H9 (cell line): Measurements from ENCODE around the gene DPM2. TPM values are rescaled to one million over a fixed set of nuclear protein-coding genes. Genes with fewer than 3 reads are reported as not detected.

Experiments
- DNase-seq: peaks from one replicate; pipeline ENCODE4 v3.0.0-alpha.2; 2017
- H2AFZ ChIP-seq: one replicate; pipeline ENCODE4 v1.6.1; 2013; ENCODE audit warnings: mild to moderate bottlenecking, low read length, control low read depth, moderate library complexity
- H2AK5ac ChIP-seq: 2 replicates; pipeline ENCODE4 v1.6.1; 2013; ENCODE audit warnings: low read length, control low read depth, mixed read lengths; ENCODE audit not compliant: insufficient read length
- H2BK120ac ChIP-seq: one replicate; pipeline ENCODE4 v1.6.1; 2013; ENCODE audit warnings: low read depth, mild to moderate bottlenecking, low read length, control low read depth, inconsistent platforms; ENCODE audit not compliant: poor library complexity, severe bottlenecking
- H2BK12ac ChIP-seq: 2 replicates; pipeline ENCODE4 v1.6.1; 2013; ENCODE audit warnings: low read length, control low read depth, mixed read lengths, low read depth; ENCODE audit not compliant: insufficient read length
- H2BK15ac ChIP-seq: 2 replicates; pipeline ENCODE4 v1.6.1; 2013; ENCODE audit warnings: low read depth, low read length, control low read depth
- H2BK20ac ChIP-seq: one replicate; pipeline ENCODE4 v1.6.1; 2013; ENCODE audit warnings: low read depth, mild to moderate bottlenecking, low read length, control low read depth, inconsistent platforms; ENCODE audit not compliant: poor library complexity, severe bottlenecking
- H2BK5ac ChIP-seq: 2 replicates; pipeline ENCODE4 v1.6.1; 2013; ENCODE audit warnings: low read length, control low read depth, mixed read lengths; ENCODE audit not compliant: insufficient read length
- H3K14ac ChIP-seq: 2 replicates; pipeline ENCODE4 v1.6.1; 2013; ENCODE audit warnings: low read length, control low read depth; ENCODE audit not compliant: insufficient read depth
- H3K18ac ChIP-seq: 2 replicates; pipeline ENCODE4 v1.6.1; 2013; ENCODE audit warnings: low read depth, mild to moderate bottlenecking, mixed read lengths, low read length, control low read depth; ENCODE audit not compliant: insufficient read length
- H3K23ac ChIP-seq: 2 replicates; pipeline ENCODE4 v1.6.1; 2013; ENCODE audit warnings: low read length, control low read depth, mixed read lengths, low read depth; ENCODE audit not compliant: insufficient read length
- H3K23me2 ChIP-seq: 2 replicates; pipeline ENCODE4 v1.6.1; 2013; ENCODE audit warnings: low read depth, mild to moderate bottlenecking, mixed read lengths, low read length, control low read depth; ENCODE audit not compliant: insufficient read length, poor library complexity, severe bottlenecking
- H3K27ac ChIP-seq: 2 replicates; pipeline ENCODE4 v1.5.1; 2013; ENCODE audit warnings: low read length, control low read depth, mixed read lengths, low read depth; ENCODE audit not compliant: insufficient read length
- H3K27me3 ChIP-seq: 2 replicates; pipeline ENCODE4 v1.6.1; 2013; ENCODE audit warnings: low read length, control low read depth, inconsistent platforms; ENCODE audit not compliant: insufficient read depth
- H3K4ac ChIP-seq: 2 replicates; pipeline ENCODE4 v1.6.1; 2013; ENCODE audit warnings: low read depth, mild to moderate bottlenecking, control low read depth, inconsistent platforms, low read length, moderate library complexity
- H3K4me1 ChIP-seq: 2 replicates; pipeline ENCODE4 v1.6.1; 2013; ENCODE audit warnings: low read length, control low read depth, inconsistent platforms; ENCODE audit not compliant: insufficient read depth
- H3K4me2 ChIP-seq: 2 replicates; pipeline ENCODE4 v1.6.1; 2013; ENCODE audit warnings: low read length, control low read depth, mixed read lengths; ENCODE audit not compliant: insufficient read length, insufficient read depth
- H3K56ac ChIP-seq: 2 replicates; pipeline ENCODE4 v1.6.1; 2013; ENCODE audit warnings: low read depth, mild to moderate bottlenecking, mixed read lengths, low read length, control low read depth; ENCODE audit not compliant: insufficient read length
- H3K79me1 ChIP-seq: 2 replicates; pipeline ENCODE4 v1.6.1; 2013; ENCODE audit warnings: low read depth, mild to moderate bottlenecking, moderate library complexity, low read length, control low read depth, inconsistent platforms; ENCODE audit not compliant: insufficient read depth, poor library complexity, severe bottlenecking
- H3K79me2 ChIP-seq: 2 replicates; pipeline ENCODE4 v1.6.1; 2013; ENCODE audit warnings: low read length, control low read depth, inconsistent platforms; ENCODE audit not compliant: insufficient read depth
- H3K9ac ChIP-seq: 2 replicates; pipeline ENCODE4 v1.6.1; 2013; ENCODE audit warnings: low read length, control low read depth, mixed read lengths; ENCODE audit not compliant: insufficient read length; ENCODE audit errors: extremely low read depth
- H3K9me3 ChIP-seq: one replicate; pipeline ENCODE4 v1.6.1; 2013; ENCODE audit warnings: low read depth, low read length, inconsistent platforms; ENCODE audit not compliant: control insufficient read depth
- H3T11ph ChIP-seq: one replicate; pipeline ENCODE4 v1.6.1; 2013; ENCODE audit warnings: mild to moderate bottlenecking, low read length, control low read depth, inconsistent platforms
- H4K20me1 ChIP-seq: one replicate; pipeline ENCODE4 v1.6.1; 2013; ENCODE audit not compliant: control insufficient read depth, insufficient read length, insufficient read depth
- H4K5ac ChIP-seq: 2 replicates; pipeline ENCODE4 v1.6.1; 2013; ENCODE audit warnings: low read depth, mild to moderate bottlenecking, mixed read lengths, low read length, control low read depth; ENCODE audit not compliant: insufficient read length
- H4K8ac ChIP-seq: replicated peaks from 2 replicates; pipeline ENCODE4 v1.6.1; 2013; ENCODE audit warnings: low read length, control low read depth, mixed read lengths, low read depth; ENCODE audit not compliant: insufficient read length
- H4K91ac ChIP-seq: 2 replicates; pipeline ENCODE4 v1.6.1; 2013; ENCODE audit warnings: low read depth, mild to moderate bottlenecking, moderate library complexity, mixed read lengths, low read length, control low read depth; ENCODE audit not compliant: insufficient read length
- H3K27ac Mint-ChIP-seq, 3 experiments: 2 replicates in 2 of 3; 3 replicates in 1 of 3; pipeline ENCODE4 v1.8.0; 2020 to 2021; ENCODE audit warnings: mixed read lengths in 3 of 3, mild to moderate bottlenecking in 1 of 3, moderate library complexity in 1 of 3
- H3K27me3 Mint-ChIP-seq: 2 replicates; pipeline ENCODE4 v1.8.0; 2021; ENCODE audit warnings: low read depth, mild to moderate bottlenecking, moderate library complexity, mixed read lengths
- H3K36me3 Mint-ChIP-seq, 3 experiments: 2 replicates in 2 of 3; 3 replicates in 1 of 3; pipeline ENCODE4 v1.8.0; 2020 to 2021; ENCODE audit warnings: low read depth in 3 of 3, mixed read lengths in 3 of 3; ENCODE audit not compliant: insufficient read depth in 1 of 3
- H3K4me1 Mint-ChIP-seq, 2 experiments: 2 replicates each; pipeline ENCODE4 v1.8.0; 2020; ENCODE audit warnings: mixed read lengths in 2 of 2
- H3K4me3 Mint-ChIP-seq, 2 experiments: 2 replicates in 1 of 2; 3 replicates in 1 of 2; pipeline ENCODE4 v1.8.0; 2020 to 2021; ENCODE audit warnings: mild to moderate bottlenecking in 2 of 2, mixed read lengths in 2 of 2, moderate library complexity in 1 of 2
- H3K9me3 Mint-ChIP-seq, 2 experiments: 2 replicates in 1 of 2; 3 replicates in 1 of 2; pipeline ENCODE4 v1.8.0; 2020; ENCODE audit warnings: mild to moderate bottlenecking in 2 of 2, mixed read lengths in 2 of 2, moderate library complexity in 1 of 2
- CTCF ChIP-seq: fragments of 200-600 bp; sonication (generic); conservative IDR thresholded peaks from 3 replicates; pipeline ENCODE4 v1.8.0; 2021; ENCODE audit warnings: antibody characterized with exemption, mild to moderate bottlenecking
- WGBS: extraction: QIAGEN DNeasy Blood & Tissue Kit; methylation state at CpG from one replicate; pipeline ENCODE4 v1.1.7; 2013; ENCODE audit warnings: missing lambda C conversion rate, low lambda C conversion rate, mixed read lengths; ENCODE audit not compliant: insufficient read length; ENCODE audit errors: extremely low coverage; 5-methylcytosine and 5-hydroxymethylcytosine counted together
- total RNA-seq: library from RNA; stranded (reverse); gene quantifications from 2 replicates; pipeline ENCODE4 v1.2.1, GENCODE V29; 2021

Gene DPM2
- total RNA-seq, 1 experiment from 2014 or later, result 46.1 TPM

GRCh38 chr9:127954831-127955293 is 17.2 kb upstream of the DPM2 start:
- peaks cover 3% of the 10 kb centered on the region; the same call in 1 of the 2 replicates for H3K4me1 ChIP-seq
- no CpG with 5 or more reads among the region's 13 CpGs for WGBS
- H3K4me1 Mint-ChIP-seq, result peaks cover 11 to 18% of the 10 kb centered on the region in 2 experiments

More at GRCh38 chr9:127954831-127955293, 17.2 kb upstream of the DPM2 start:
- Histone ChIP-seq H2BK12ac (no peak overlapping the region), H3K23me2 (no peaks in the 10 kb centered on the region), H3K4me2 (no peak overlapping the region), H3K14ac (no peak overlapping the region), H2AK5ac (no peak overlapping the region), H4K5ac (no peak overlapping the region), H3K9ac (no peak overlapping the region), H4K8ac (no peak overlapping the region), H4K20me1 (peaks cover 3% of the 10 kb centered on the region), H3K9me3 (no peaks in the 10 kb centered on the region), H3K23ac (no peak overlapping the region), H3K56ac (no peak overlapping the region), H3T11ph (no peak overlapping the region), H2BK15ac (no peak overlapping the region), H2BK20ac (no peak overlapping the region), H2BK5ac (no peak overlapping the region), H4K91ac (no peak overlapping the region), H3K27me3 (no peaks in the 10 kb centered on the region), H3K79me1 (peaks cover 3% of the 10 kb centered on the region), H3K27ac (no peak overlapping the region), H3K79me2 (peaks cover 8% of the 10 kb centered on the region; the same call in 1 of the 2 replicates), H3K18ac (no peak overlapping the region), H3K4ac (no peak overlapping the region), H2AFZ (no peak overlapping the region), H2BK120ac (no peak overlapping the region)
- DNase-seq, result no peak
- Mint-ChIP-seq H3K27ac (no peak overlapping the region), H3K9me3 (no peaks in the 10 kb centered on the region), H3K27me3 (no peaks in the 10 kb centered on the region), H3K4me3 (no peak overlapping the region; a peak in 1 of 5 replicates), H3K36me3 (peaks cover 6 to 11% (median 6%) of the 10 kb centered on the region in 3 experiments; a peak in 6 of 7 replicates)
- TF ChIP-seq CTCF, result no peak
